NCI-H1930 (cell line): ENCODE results near the gene PERCC1.
A peak's percentile ranks its signal among the peaks of the same experiment; 100 is the strongest.

Experiments used
- DNase-seq, 2 experiments: peaks; one replicate each; lab custom pipeline; 2025; lab: John Stamatoyannopoulos, UW

Gene PERCC1

GRCh38 chr16:1412847-1413246 is 18.0 kb upstream of the PERCC1 start:
- no peak for DNase-seq

GRCh38 chr16:1413684-1414531 is 17.0 kb upstream of the PERCC1 start:
- peak; percentile 34 to 48 for DNase-seq

- DNase-seq, result peak; percentile 40 to 72
Measured at GRCh38 chr16:1414532-1415260, 16.2 kb upstream of the PERCC1 start, which contains the start of gene UNKL. TSS of gene UNKL (minus strand) at chr16:1414704. CDS start at chr16:1414691, 13 bp downstream.

GRCh38 chr16:1416521-1416941 is 14.3 kb upstream of the PERCC1 start:
- DNase-seq, result no peak

GRCh38 chr16:1420111-1420539 is 10.8 kb upstream of the PERCC1 start:
- no peak for DNase-seq

GRCh38 chr16:1422076-1422475 is 8.8 kb upstream of the PERCC1 start:
- no peak for DNase-seq

- DNase-seq, result no peak
Measured at GRCh38 chr16:1424028-1424427, 6.8 kb upstream of the PERCC1 start.

GRCh38 chr16:1425616-1426370 is 5.1 kb upstream of the PERCC1 start:
- DNase-seq, result no peak

GRCh38 chr16:1426734-1427471 is 4.0 kb upstream of the PERCC1 start:
- peak in 1 of 2 experiments; percentile 40 for DNase-seq

- DNase-seq, result no peak
Measured at GRCh38 chr16:1427473-1428461, 3.1 kb upstream of the PERCC1 start.

GRCh38 chr16:1428511-1428910 is 2.4 kb upstream of the PERCC1 start:
- no peak for DNase-seq

- no peak for DNase-seq
Measured at GRCh38 chr16:1429012-1429411, 1.9 kb upstream of the PERCC1 start.

- DNase-seq, result no peak
Measured at GRCh38 chr16:1429631-1430030, 1.2 kb upstream of the PERCC1 start.

GRCh38 chr16:1430214-1430758 is 592 bp upstream of the PERCC1 start:
- DNase-seq, result no peak

GRCh38 chr16:1431497-1432270 is 806 bp downstream of the PERCC1 start:
- no peak for DNase-seq

GRCh38 chr16:1432388-1433262 is 1.7 kb downstream of the PERCC1 start:
- no peak for DNase-seq

- DNase-seq, result no peak
Measured at GRCh38 chr16:1433263-1433560, 2.3 kb downstream of the PERCC1 start.

- DNase-seq, result no peak
Measured at GRCh38 chr16:1433756-1434155, 2.9 kb downstream of the PERCC1 start.
